Choroid plexus epithelial cell (primary cell): ENCODE measurements around the gene AHNAK.
A peak's percentile ranks its signal among the peaks of the same experiment; 100 is the strongest.

Experiments
- DNase-seq: peaks from one replicate; pipeline ENCODE4 v3.0.0-alpha.2; 2010; ENCODE audit warnings: low read depth
- H3K4me3 ChIP-seq: 2 replicates; pipeline ENCODE4 v1.5.1; 2011; ENCODE audit warnings: low read depth, mild to moderate bottlenecking, control low read depth, low read length, moderate library complexity
- TF ChIP-seq, protein P1 (sequence below): conservative IDR thresholded peaks from 2 replicates; pipeline ENCODE4 v1.5.1; 2011; ENCODE audit warnings: low read depth, mild to moderate bottlenecking, control low read depth, inconsistent platforms, low read length, moderate library complexity

The AHNAK gene

GRCh38 chr11:62497132-62497801, 49.3 kb downstream of the AHNAK start:
- no peak overlapping the region for H3K4me3 ChIP-seq
- peak; percentile 74 for DNase-seq

DNA sequence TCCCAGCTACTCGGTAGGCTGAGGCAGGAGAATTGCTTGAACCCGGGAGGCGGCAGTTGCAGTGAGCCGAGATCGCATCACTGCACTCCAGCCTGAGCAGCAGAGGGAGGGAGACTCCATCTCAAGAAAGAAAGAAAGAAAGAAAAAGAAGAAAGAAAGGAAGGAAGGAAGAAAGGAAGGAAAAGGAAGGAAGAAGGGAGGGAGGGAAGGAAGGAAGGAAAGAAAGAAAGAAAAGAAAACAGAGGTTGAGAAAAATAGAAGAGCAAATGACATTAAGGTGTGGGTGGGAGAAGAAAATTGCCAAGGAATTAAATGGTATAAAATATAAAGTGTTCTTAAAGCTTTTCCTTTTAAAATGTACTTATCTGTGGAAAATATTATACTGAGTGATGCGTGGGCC, 49.9 kb downstream of the AHNAK start:
- no peak for DNase-seq
- TF ChIP-seq, protein P1, sequence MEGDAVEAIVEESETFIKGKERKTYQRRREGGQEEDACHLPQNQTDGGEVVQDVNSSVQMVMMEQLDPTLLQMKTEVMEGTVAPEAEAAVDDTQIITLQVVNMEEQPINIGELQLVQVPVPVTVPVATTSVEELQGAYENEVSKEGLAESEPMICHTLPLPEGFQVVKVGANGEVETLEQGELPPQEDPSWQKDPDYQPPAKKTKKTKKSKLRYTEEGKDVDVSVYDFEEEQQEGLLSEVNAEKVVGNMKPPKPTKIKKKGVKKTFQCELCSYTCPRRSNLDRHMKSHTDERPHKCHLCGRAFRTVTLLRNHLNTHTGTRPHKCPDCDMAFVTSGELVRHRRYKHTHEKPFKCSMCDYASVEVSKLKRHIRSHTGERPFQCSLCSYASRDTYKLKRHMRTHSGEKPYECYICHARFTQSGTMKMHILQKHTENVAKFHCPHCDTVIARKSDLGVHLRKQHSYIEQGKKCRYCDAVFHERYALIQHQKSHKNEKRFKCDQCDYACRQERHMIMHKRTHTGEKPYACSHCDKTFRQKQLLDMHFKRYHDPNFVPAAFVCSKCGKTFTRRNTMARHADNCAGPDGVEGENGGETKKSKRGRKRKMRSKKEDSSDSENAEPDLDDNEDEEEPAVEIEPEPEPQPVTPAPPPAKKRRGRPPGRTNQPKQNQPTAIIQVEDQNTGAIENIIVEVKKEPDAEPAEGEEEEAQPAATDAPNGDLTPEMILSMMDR = no peak

More at GRCh38 chr11:62497132-62497801, 49.3 kb downstream of the AHNAK start:
- TF ChIP-seq, protein P1 = peak; percentile 29

GRCh38 chr11:62494246-62494645, 52.4 kb downstream of the AHNAK start:
- TF ChIP-seq, protein P1 = no peak
- DNase-seq = no peak
- no peak overlapping the region for H3K4me3 ChIP-seq

More for the DNA sequence above, 49.9 kb downstream of the AHNAK start:
- no peak overlapping the region for H3K4me3 ChIP-seq

DNA sequence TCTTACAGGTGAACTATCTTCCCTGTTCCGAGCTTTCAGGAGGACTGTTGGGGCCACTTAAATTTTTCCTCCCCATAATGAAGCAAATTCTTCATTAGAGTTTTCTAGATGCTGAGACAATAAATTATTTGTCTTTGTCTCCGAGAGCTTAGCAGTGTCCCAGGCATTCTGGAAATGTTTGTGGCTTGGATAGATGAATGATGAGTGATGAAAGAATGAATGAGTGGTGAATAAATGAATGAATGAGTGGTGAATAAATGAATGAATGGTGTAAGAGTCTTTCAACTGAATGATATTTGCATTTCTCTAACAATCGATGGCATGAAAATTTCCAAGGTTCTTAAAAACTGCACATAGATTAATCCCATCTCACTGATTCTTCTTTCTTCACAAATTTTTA, 52.8 kb downstream of the AHNAK start:
- DNase-seq = no peak
- TF ChIP-seq, protein P1 = no peak
- H3K4me3 ChIP-seq = no peak overlapping the region

DNA sequence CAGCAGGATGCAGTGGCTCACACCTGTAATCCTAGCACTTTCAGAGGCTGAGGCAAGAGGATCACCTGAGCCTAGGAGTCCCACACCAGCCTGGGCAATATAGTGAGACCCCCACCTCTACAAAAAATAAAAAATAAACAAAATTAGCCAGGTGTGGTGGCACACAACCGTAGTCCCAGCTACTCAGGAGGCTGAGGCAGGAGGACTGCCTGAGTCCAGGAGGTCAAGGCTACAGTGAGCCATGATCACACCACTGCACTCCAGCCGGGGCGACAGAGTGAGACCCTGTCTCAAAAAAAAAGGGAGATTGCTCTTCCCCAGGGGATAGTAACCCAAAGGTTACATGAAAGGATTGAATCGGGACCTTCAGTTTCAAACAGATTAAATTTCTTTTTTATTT, 54.0 kb downstream of the AHNAK start:
- H3K4me3 ChIP-seq = no peak overlapping the region
- DNase-seq = no peak
- TF ChIP-seq, protein P1 = no peak

DNA sequence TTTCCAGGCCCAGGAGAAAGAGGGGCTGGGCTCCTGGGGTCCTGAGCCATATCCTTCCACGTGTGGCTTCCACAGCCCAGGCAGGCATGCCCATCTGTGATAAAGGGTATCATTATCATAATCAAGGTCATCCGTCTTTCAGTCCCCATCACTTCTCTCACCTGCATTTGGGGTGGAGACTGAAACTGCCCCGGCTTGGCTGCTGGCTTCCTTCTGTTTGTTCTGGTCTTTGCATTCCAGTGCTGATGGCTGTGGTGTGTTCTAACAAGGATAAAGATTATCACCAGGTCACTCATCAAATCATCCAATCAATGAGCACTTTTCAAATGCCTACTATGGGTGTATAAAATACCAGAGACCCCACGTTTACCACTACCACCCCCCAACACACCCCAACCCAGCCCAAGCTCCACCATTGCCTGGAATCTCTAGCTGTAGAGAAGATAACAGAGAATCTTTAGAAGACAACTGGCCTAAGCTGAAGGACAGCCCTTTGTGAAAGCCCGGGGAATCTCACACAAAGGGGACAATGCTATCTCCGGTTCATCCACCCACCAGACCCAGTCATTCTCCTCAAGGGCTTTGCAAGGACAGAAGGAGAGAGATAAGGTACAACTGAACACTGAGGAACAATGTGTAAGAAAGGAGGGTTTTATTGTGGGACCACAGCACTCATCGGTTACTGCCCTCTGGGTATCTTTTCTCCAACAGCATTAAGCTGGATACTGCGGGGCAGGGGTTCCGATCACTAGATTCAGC, 54.9 kb downstream of the AHNAK start:
- DNase-seq = no peak
- TF ChIP-seq, protein P1 = no peak
- no peak overlapping the region for H3K4me3 ChIP-seq
